Measurements from ENCODE around the gene IQGAP1. TPM values are rescaled to one million over a fixed set of nuclear protein-coding genes. Genes with fewer than 3 reads are reported as not detected.

Gene IQGAP1
- polyA plus RNA-seq, 1 donor (not counting 4 experiments of a cell fraction or from before 2014, with no cell fraction given), result 310 TPM

GRCh38 chr15:90496791-90497190, 108.7 kb downstream of the IQGAP1 start:
- no peak for DNase-seq (ENCODE audit: low read depth, low spot score)
- Histone ChIP-seq H3K36me3 (ENCODE audit: control insufficient read depth in 2 of 2, extremely low read depth in 1 of 2, insufficient read depth in 2 of 2, low read length in 2 of 2) (peaks cover 34% of the 10 kb centered on the region in 2 experiments), H3K9ac (ENCODE audit: control insufficient read depth, extremely low read depth, insufficient read depth, low read length) (no peak overlapping the region), H3K9me1 (ENCODE audit: control insufficient read depth, extremely low read depth, insufficient read depth, low read length) (no peaks in the 10 kb centered on the region), H3K79me2 (ENCODE audit: control insufficient read depth, insufficient read depth, low read length) (no peaks in the 10 kb centered on the region), H3K9me3 (ENCODE audit: control insufficient read depth, low read depth, low read length) (no peaks in the 10 kb centered on the region), H3K4me1 (ENCODE audit: control insufficient read depth, extremely low read depth, insufficient read depth, low read length) (peaks cover 7% of the 10 kb centered on the region), H3K27ac (ENCODE audit: control insufficient read depth, insufficient read depth, low read length) (no peak overlapping the region), H4K20me1 (ENCODE audit: control insufficient read depth, extremely low read depth, insufficient read depth, low read length) (no peaks in the 10 kb centered on the region), H3K4me3 (ENCODE audit: control insufficient read depth in 2 of 3, extremely low read depth in 1 of 3, insufficient read depth in 2 of 3, low read depth in 1 of 3, low read length in 3 of 3) (no peak overlapping the region), H2AFZ (ENCODE audit: control insufficient read depth, low read length) (no peak overlapping the region), H3K4me2 (ENCODE audit: control insufficient read depth, extremely low read depth, insufficient read depth, low read depth, low read length) (no peak overlapping the region), H3K27me3 (ENCODE audit: control insufficient read depth, extremely low read depth, insufficient read depth, low read length) (no peaks in the 10 kb centered on the region)
- TF ChIP-seq EZH2 (IDR thresholded peaks at IDR 0.05; ENCODE audit: low read length) (no peak), CTCF (optimal IDR thresholded peaks at IDR 0.05 in 1 of 3, IDR thresholded peaks at IDR 0.05 in 1 of 3, conservative IDR thresholded peaks at IDR 0.05 in 1 of 3; ENCODE audit: extremely low read depth in 1 of 3, insufficient read depth in 2 of 3, low read length in 3 of 3) (no peak)
- dilution Hi-C loops (cut with MboI; ENCODE audit: extremely low pct_ligation_motif_present, low sequenced_read_pairs), result no loop called here
- no peak for FAIRE-seq

GRCh38 chr15:90497376-90497775, 109.3 kb downstream of the IQGAP1 start:
- no peak overlapping the region for H3K4me2 ChIP-seq (ENCODE audit: control insufficient read depth, extremely low read depth, insufficient read depth, low read depth, low read length)

More at GRCh38 chr15:90497376-90497775, 109.3 kb downstream of the IQGAP1 start:
- no peak overlapping the region for H3K4me3 ChIP-seq (ENCODE audit: control insufficient read depth in 2 of 3, extremely low read depth in 1 of 3, insufficient read depth in 2 of 3, low read depth in 1 of 3, low read length in 3 of 3)
- no peaks in the 10 kb centered on the region for H3K79me2 ChIP-seq (ENCODE audit: control insufficient read depth, insufficient read depth, low read length)
- H3K9me3 ChIP-seq (ENCODE audit: control insufficient read depth, low read depth, low read length), result no peaks in the 10 kb centered on the region
- TF ChIP-seq EZH2 (IDR thresholded peaks at IDR 0.05; ENCODE audit: low read length) (no peak), CTCF (optimal IDR thresholded peaks at IDR 0.05 in 1 of 3, IDR thresholded peaks at IDR 0.05 in 1 of 3, conservative IDR thresholded peaks at IDR 0.05 in 1 of 3; ENCODE audit: extremely low read depth in 1 of 3, insufficient read depth in 2 of 3, low read length in 3 of 3) (no peak)
- H3K9ac ChIP-seq (ENCODE audit: control insufficient read depth, extremely low read depth, insufficient read depth, low read length), result no peak overlapping the region
- DNase-seq (ENCODE audit: low read depth, low spot score), result no peak
- no peak overlapping the region for H2AFZ ChIP-seq (ENCODE audit: control insufficient read depth, low read length)
- no peak overlapping the region for H3K27ac ChIP-seq (ENCODE audit: control insufficient read depth, insufficient read depth, low read length)
- no peaks in the 10 kb centered on the region for H3K9me1 ChIP-seq (ENCODE audit: control insufficient read depth, extremely low read depth, insufficient read depth, low read length)
- H3K27me3 ChIP-seq (ENCODE audit: control insufficient read depth, extremely low read depth, insufficient read depth, low read length), result no peaks in the 10 kb centered on the region
- H3K4me1 ChIP-seq (ENCODE audit: control insufficient read depth, extremely low read depth, insufficient read depth, low read length), result peaks cover 7% of the 10 kb centered on the region
- dilution Hi-C loops (cut with MboI; ENCODE audit: extremely low pct_ligation_motif_present, low sequenced_read_pairs), result no loop called here
- no peaks in the 10 kb centered on the region for H4K20me1 ChIP-seq (ENCODE audit: control insufficient read depth, extremely low read depth, insufficient read depth, low read length)
- FAIRE-seq, result no peak
- H3K36me3 ChIP-seq (ENCODE audit: control insufficient read depth in 2 of 2, extremely low read depth in 1 of 2, insufficient read depth in 2 of 2, low read length in 2 of 2), result peaks cover 31 to 36% of the 10 kb centered on the region in 2 experiments
